T-helper 2 cell treated with Interferon-gamma antibody and Interleukin-4, amounts not matched to agents 5 μg/mL and 100 μg/mL, for 36 hours (primary cell): ENCODE results near the gene CCSER2.
A peak's percentile ranks its signal among the peaks of the same experiment; 100 is the strongest.
"Not testable (repeated sequence)": the region's sequence is repeated elsewhere in the genome, so short reads cannot be mapped to it uniquely, and the experiment has no call there.

Source experiments
- DNase-seq: peaks from one replicate; pipeline ENCODE4 v3.0.0; 2021; ENCODE audit warnings: low spot score
- H3K27ac Mint-ChIP-seq: one replicate; pipeline ENCODE4 v1.8.0; 2021; ENCODE audit warnings: mild to moderate bottlenecking, mixed read lengths
- H3K27me3 Mint-ChIP-seq: one replicate; pipeline ENCODE4 v1.8.0; 2021; ENCODE audit warnings: low read depth, mixed read lengths
- H3K36me3 Mint-ChIP-seq: one replicate; pipeline ENCODE4 v1.8.0; 2021; ENCODE audit warnings: low read depth, mixed read lengths
- H3K4me1 Mint-ChIP-seq: one replicate; pipeline ENCODE4 v1.8.0; 2021; ENCODE audit warnings: low read depth, mixed read lengths
- H3K4me3 Mint-ChIP-seq: one replicate; pipeline ENCODE4 v1.8.0; 2022; ENCODE audit warnings: mild to moderate bottlenecking, moderate library complexity, mixed read lengths
- H3K9me3 Mint-ChIP-seq: one replicate; pipeline ENCODE4 v1.8.0; 2021; ENCODE audit warnings: mixed read lengths

Gene CCSER2, protein sequence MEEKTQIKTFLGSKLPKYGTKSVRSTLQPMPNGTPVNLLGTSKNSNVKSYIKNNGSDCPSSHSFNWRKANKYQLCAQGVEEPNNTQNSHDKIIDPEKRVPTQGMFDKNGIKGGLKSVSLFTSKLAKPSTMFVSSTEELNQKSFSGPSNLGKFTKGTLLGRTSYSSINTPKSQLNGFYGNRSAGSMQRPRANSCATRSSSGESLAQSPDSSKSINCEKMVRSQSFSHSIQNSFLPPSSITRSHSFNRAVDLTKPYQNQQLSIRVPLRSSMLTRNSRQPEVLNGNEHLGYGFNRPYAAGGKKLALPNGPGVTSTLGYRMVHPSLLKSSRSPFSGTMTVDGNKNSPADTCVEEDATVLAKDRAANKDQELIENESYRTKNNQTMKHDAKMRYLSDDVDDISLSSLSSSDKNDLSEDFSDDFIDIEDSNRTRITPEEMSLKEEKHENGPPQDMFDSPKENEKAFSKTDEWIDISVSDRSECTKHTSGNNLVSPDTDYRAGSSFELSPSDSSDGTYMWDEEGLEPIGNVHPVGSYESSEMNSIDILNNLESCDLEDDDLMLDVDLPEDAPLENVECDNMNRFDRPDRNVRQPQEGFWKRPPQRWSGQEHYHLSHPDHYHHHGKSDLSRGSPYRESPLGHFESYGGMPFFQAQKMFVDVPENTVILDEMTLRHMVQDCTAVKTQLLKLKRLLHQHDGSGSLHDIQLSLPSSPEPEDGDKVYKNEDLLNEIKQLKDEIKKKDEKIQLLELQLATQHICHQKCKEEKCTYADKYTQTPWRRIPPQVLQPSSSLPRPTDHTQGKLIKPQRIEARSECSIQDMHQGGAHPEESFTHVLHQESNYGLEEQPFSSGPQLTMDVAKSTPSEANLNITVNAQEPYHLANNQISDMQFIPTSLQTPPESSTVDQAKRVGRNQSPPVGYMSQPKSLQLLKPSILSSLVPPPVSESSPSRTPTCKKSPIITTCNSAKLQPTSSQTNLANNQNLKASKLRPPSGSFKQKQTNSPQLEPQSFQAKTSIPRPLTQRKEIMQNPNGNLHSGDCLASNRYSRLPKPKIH

DNA sequence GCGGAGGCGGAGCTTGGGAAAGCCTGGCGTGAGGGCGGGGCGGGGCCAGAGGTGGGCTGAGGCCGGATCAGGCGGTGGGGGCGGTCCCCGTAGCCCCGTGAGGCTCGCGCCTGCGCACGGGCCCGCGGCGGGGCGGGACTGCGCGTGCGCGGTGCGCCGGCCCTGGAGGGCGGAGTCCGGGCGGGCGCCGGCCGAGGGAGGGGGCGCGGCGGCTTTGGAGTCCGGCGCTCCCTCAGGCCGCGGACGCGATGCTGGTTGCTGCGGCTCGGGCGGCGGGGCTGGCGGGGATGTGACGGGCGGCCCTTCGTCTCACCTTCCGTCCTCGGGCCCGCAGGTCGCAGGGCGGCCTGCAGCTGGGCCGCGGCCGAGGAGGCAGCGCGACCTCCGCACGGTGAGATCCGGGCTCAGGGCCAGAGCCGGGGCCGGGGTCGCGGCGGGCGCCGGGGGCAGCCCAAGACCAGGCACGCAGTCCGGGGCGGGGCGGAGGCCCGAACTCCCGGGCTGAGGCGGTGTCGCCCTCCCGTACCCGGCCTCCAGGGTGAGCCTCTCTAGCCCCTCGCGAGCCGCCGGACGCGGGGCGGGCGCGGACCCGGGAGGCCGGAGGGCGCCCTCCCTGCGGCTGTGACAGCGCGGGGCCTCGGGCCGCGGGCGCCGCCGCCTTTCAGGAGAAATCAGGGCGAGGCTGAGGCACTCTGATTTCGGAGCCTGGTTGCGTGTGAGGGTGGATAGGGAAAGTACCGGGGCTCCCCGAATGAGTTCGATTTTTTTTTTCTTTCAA, at the start of gene CCSER2:
Gene CCSER2, plus strand, starts transcription at position 172 of the 778 bp plus-strand sequence. CDS start 42,464 bp downstream, outside the sequence.
- Mint-ChIP-seq H3K36me3 (peaks cover 15% of the 10 kb centered on the region), H3K27me3 (peaks cover 14% of the 10 kb centered on the region), H3K4me1 (peaks cover 35% of the 10 kb centered on the region), H3K9me3 (no peaks in the 10 kb centered on the region), H3K4me3 (peak within 1 kb of the TSS; percentile 96), H3K27ac (peak within 1 kb of the TSS; percentile 100)
- peak; percentile 96 for DNase-seq

DNA sequence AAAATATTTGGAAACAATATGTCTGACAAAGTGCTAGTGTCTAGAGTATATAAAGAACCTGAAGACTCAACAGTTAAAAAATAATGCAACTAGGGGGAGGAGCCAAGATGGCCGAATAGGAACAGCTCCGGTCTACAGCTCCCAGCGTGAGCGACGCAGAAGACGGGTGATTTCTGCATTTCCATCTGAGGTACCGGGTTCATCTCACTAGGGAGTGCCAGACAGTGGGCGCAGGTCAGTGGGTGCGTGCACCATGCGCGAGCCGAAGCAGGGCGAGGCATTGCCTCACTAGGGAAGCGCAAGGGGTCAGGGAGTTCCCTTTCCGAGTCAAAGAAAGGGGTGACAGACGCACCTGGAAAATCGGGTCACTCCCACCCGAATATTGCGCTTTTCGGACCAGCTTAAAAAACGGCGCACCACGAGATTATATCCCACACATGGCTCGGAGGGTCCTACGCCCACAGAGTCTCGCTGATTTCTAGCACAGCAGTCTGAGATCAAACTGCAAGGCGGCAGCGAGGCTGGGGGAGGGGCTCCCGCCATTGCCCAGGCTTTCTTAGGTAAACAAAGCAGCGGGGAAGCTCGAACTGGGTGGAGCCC, 48.4 kb upstream of the CCSER2 start:
- not testable (repeated sequence) for H3K27ac Mint-ChIP-seq

DNA sequence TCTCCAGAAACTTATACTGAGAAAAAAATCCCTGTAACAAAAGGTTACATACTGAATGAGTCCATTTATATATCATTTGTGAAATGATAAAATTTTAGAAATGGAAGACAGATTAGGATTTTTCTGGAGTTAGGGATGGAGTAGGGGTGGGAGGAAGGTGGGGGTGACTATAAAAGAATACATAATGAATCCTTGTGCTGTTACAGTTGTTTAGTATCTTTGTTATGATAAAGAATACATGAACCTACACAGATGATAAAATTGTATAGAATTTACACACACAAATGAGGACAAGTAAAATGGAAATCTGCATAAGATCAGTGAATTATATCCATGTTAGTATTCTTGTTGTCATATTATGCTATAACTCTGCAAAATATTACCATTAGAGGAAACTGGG, 41.7 kb upstream of the CCSER2 start:
- Mint-ChIP-seq H3K27me3 (peaks cover 35% of the 10 kb centered on the region), H3K36me3 (no peaks in the 10 kb centered on the region), H3K27ac (no peak overlapping the region), H3K9me3 (no peaks in the 10 kb centered on the region), H3K4me1 (peaks cover 1% of the 10 kb centered on the region), H3K4me3 (no peak overlapping the region)
- DNase-seq, result no peak

More for the DNA sequence above, 48.4 kb upstream of the CCSER2 start:
- peaks cover 39% of the 10 kb centered on the region for H3K27me3 Mint-ChIP-seq
- not testable (repeated sequence) for H3K4me3 Mint-ChIP-seq, DNase-seq, H3K36me3 Mint-ChIP-seq, H3K4me1 Mint-ChIP-seq, H3K9me3 Mint-ChIP-seq

DNA sequence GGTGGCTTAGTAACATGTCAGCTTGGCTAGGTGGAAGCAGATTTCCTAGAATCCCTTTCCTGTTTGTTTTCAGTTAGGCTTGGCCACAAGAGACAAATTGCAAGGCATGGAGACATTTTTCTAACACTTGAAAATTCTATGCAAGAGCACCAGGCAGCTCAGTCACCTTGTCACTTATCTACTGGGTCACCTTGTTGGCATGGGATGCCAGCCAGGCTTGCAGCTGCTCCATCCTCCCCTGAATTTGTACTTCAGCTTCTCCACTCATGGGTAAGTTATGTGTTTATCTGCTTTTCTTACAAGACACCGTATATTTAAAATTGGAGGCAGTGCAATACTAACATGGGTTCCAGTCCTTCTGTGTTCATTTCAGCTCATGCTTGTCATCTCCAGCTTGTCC, 40.2 kb upstream of the CCSER2 start:
- H3K4me3 Mint-ChIP-seq, result no peak overlapping the region
- H3K27ac Mint-ChIP-seq, result no peak overlapping the region
- peaks cover 1% of the 10 kb centered on the region for H3K4me1 Mint-ChIP-seq
- no peak for DNase-seq
- no peaks in the 10 kb centered on the region for H3K36me3 Mint-ChIP-seq
- peaks cover 35% of the 10 kb centered on the region for H3K27me3 Mint-ChIP-seq
- H3K9me3 Mint-ChIP-seq, result no peaks in the 10 kb centered on the region

DNA sequence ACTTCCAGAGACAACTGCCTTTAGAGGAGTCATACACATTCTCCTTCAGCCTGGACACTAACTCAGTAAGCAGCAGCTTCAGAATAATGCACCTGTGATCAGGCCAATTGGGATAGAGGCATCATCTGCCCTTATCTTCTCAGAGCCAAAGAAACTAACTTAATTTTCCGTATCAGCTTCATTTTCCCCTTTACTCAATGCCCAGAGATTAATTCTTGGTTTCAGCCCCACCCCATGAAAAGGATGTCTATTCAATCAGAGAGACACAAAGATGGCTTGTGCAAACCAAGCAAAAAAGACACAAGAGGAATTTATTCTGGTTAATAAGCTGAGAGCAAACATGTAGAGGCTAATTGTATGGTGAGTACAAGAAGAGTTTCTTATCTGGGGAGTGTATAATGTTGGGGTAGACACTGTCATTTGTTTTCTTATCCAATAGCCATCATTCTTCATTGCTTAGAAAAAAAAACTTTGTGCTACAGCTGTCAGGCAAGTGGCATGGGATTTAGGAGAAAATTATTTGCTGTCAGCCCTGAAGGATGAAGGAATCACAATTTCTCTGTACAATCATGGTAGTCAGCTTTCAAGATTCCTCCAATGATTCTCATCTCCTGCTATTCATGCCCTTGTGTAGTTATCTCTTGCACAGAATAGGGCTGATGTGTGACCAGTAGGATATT, 38.7 kb upstream of the CCSER2 start:
- Mint-ChIP-seq H3K27me3 (peaks cover 37% of the 10 kb centered on the region), H3K9me3 (no peaks in the 10 kb centered on the region), H3K4me3 (no peak overlapping the region), H3K36me3 (no peaks in the 10 kb centered on the region), H3K4me1 (peaks cover 16% of the 10 kb centered on the region), H3K27ac (no peak overlapping the region)
- no peak for DNase-seq

DNA sequence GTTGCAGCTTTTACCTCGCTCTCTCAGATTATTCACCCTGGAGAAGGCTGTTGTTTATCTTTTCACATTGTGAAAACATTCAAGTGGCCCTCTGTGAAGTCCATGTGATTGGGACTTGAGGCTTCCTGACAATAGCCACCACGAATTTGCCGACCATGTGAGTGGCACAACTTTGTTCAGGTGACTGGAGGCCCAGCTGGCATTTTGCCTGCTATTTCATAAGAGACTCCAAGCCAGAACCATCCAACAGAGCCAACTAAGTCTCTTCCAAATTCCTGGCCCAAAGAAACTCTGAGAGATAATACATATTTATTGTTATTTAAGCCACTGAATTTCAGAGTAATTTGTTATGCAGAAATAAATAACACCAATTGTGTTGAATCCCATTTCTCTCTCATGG, 38.2 kb upstream of the CCSER2 start:
- Mint-ChIP-seq H3K27me3 (peaks cover 37% of the 10 kb centered on the region), H3K4me3 (no peak overlapping the region), H3K36me3 (no peaks in the 10 kb centered on the region), H3K9me3 (no peaks in the 10 kb centered on the region), H3K27ac (no peak overlapping the region), H3K4me1 (peaks cover 21% of the 10 kb centered on the region)
- DNase-seq, result no peak

DNA sequence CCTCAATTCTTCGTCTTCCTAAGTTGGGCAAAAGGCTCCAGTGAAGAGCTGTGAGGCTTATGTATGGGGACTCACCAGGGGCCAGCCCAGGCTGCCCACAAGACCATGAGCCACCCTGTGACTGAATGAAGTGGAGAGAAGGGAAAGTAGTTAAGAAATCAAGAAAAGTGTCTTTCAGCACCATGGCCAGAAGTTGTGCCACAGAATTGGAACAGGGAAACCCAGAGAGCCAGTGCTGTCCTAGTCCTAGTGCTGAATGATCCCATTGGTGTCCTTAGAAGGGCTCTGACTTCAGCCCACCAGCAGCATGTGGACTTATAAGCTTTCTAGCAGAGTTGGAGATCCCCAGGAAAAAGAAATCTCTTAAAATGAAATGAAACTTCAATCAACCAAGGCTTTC, 37.0 kb upstream of the CCSER2 start:
- no peak for DNase-seq
- Mint-ChIP-seq H3K27ac (no peak overlapping the region), H3K36me3 (no peaks in the 10 kb centered on the region), H3K27me3 (peaks cover 37% of the 10 kb centered on the region), H3K9me3 (no peaks in the 10 kb centered on the region), H3K4me1 (peaks cover 23% of the 10 kb centered on the region), H3K4me3 (no peak overlapping the region)

DNA sequence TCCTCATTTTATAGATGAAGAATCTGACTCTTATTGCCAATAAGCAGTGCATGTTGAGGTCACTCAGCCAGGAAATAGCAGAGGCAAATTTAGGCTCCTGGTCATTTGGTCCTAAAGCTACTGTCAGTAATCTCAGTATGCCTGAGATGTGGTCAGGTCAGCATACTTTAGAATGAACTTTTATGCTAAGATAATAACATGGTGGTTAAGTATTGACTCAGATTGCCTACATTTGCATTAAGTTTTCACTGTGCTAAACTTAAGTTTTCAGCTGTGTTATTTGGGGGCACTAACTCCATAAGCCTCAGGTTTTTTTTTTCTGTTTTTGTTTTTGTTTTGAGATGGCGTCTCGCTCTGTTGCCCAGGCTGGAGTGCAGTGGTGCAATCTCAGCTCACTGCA, 35.9 kb upstream of the CCSER2 start:
- Mint-ChIP-seq H3K9me3 (no peaks in the 10 kb centered on the region), H3K27me3 (peaks cover 37% of the 10 kb centered on the region), H3K4me1 (peaks cover 23% of the 10 kb centered on the region), H3K27ac (no peak overlapping the region), H3K36me3 (no peaks in the 10 kb centered on the region), H3K4me3 (no peak overlapping the region)
- no peak for DNase-seq

DNA sequence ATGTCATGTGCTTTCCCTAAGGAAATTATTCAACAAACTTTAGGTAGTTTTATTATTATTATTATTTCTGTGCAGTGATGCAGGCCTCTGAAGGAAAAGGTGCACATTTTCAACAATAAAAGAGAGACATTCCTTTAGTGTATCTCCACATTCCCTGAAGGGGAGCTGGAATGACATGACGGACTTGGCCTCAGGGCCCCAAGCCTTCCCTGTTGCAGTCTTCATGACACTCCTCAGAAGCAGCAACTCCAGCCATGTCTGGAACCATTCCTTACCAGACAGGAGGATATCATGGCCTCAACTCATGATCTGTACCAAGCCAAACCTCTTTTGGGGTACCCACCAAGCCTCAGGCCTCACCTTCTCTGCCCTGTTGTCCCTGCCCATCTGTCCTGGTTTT, 35.2 kb upstream of the CCSER2 start:
- no peak for DNase-seq
- H3K27me3 Mint-ChIP-seq, result peaks cover 37% of the 10 kb centered on the region
- H3K4me1 Mint-ChIP-seq, result peaks cover 23% of the 10 kb centered on the region
- peak overlapping the region; percentile 22 for H3K4me3 Mint-ChIP-seq
- no peaks in the 10 kb centered on the region for H3K36me3 Mint-ChIP-seq
- peak overlapping the region; percentile 48 for H3K27ac Mint-ChIP-seq
- H3K9me3 Mint-ChIP-seq, result no peaks in the 10 kb centered on the region

DNA sequence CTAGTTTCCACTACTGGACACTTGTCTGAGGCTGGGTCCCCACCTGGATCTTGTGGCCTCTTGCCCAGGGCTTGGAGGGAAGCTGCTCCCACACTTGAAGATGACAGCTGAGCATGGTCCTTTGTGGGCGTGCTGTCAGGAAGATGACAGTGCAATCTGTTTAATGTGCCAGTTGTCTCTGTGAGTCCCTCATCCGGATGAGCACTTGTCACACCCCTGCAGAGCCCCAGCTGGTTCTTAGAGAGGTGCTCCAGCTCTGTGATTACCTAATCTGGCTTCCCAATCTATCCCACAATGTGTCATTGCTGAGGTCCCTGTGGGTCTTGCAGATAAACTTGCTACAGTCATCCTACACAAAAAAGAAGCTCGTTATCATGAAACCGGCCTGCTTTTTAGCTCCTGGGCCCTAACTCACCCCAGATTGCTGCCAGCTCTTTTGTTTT, 34.8 kb upstream of the CCSER2 start:
- peaks cover 23% of the 10 kb centered on the region for H3K4me1 Mint-ChIP-seq
- H3K4me3 Mint-ChIP-seq, result peak overlapping the region; percentile 22
- H3K36me3 Mint-ChIP-seq, result no peaks in the 10 kb centered on the region
- DNase-seq, result peak; percentile 74
- peaks cover 37% of the 10 kb centered on the region for H3K27me3 Mint-ChIP-seq
- no peaks in the 10 kb centered on the region for H3K9me3 Mint-ChIP-seq
- peak overlapping the region; percentile 48 for H3K27ac Mint-ChIP-seq

DNA sequence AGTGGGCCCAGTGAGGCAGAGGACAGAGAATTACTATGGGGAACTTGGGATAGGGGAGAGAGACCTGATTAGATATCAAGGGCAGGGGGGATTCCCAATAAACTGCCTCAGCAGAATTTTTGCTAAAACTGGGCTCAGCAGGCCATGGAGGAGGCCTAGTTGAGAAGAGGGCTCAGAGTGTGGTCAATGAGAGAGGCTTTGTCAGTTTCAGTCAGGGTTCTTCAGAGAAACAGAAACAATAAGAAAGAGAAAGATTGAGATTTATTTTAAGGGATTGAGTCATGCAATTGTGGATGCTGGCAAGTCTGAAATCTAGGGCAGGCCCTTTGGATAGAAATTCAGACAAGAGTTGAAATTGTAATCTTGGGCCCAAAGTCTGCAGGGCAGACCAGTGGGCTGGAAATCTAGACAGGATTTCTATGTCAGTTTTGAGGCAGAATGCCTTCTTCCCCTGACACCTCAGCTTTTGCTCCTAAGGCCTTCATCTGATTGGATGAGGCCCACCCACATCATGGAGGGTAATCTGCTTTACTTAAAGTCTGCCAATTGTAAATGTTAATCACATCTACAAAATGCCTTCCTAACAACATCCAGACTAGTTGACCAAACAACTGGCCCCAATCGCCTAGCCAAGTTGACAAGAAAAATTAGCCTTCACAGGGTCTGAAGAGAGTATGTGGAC, 33.5 kb upstream of the CCSER2 start:
- Mint-ChIP-seq H3K4me1 (peaks cover 25% of the 10 kb centered on the region), H3K4me3 (no peak overlapping the region), H3K9me3 (no peaks in the 10 kb centered on the region), H3K27ac (no peak overlapping the region), H3K36me3 (no peaks in the 10 kb centered on the region), H3K27me3 (peaks cover 33% of the 10 kb centered on the region)
- DNase-seq, result no peak
